K562 (cell line): ENCODE results near the gene KRT33A.

Experiments used
- NFYB ChIP-seq: IDR thresholded peaks from 2 replicates; pipeline ENCODE4 v1.6.1; 2011; ENCODE audit warnings: mild to moderate bottlenecking, moderate library complexity; ENCODE audit not compliant: insufficient read length; ENCODE audit errors: extremely low read depth
- NR3C1 ChIP-seq: sonication (generic); formaldehyde crosslinking; IDR thresholded peaks from 2 replicates; pipeline ENCODE4 v1.8.1; 2022; ENCODE audit warnings: missing genetic modification reagents
- POLR2AphosphoS5 ChIP-seq: IDR thresholded peaks from 2 replicates; pipeline ENCODE4 v1.6.1; 2011; ENCODE audit warnings: mild to moderate bottlenecking, low read depth, low read length, moderate library complexity; ENCODE audit not compliant: control insufficient read depth, insufficient read depth
- ZNF232 ChIP-seq: sonication (generic); formaldehyde crosslinking; IDR thresholded peaks from 2 replicates; pipeline ENCODE4 v1.8.0; 2022; ENCODE audit warnings: mild to moderate bottlenecking, missing genetic modification reagents
- TF ChIP-seq, protein P1 (sequence below), 3 experiments: IDR thresholded peaks in 2 of 3; conservative IDR thresholded peaks in 1 of 3; 2 replicates each; pipeline ENCODE4 v1.5.1; 2011 to 2012; ENCODE audit warnings: low read length in 3 of 3, mild to moderate bottlenecking in 3 of 3, control low read depth in 2 of 3, improper control_type of control experiment in 1 of 3, inconsistent platforms in 1 of 3, low read depth in 1 of 3, mixed read lengths in 1 of 3, moderate library complexity in 1 of 3; ENCODE audit not compliant: insufficient read depth in 2 of 3
- TF ChIP-seq, protein P2 (sequence below): sonication (generic); formaldehyde crosslinking; IDR thresholded peaks from 2 replicates; pipeline ENCODE4 v1.8.0; 2022; ENCODE audit warnings: missing genetic modification reagents, mild to moderate bottlenecking, borderline replicate concordance

DNA sequence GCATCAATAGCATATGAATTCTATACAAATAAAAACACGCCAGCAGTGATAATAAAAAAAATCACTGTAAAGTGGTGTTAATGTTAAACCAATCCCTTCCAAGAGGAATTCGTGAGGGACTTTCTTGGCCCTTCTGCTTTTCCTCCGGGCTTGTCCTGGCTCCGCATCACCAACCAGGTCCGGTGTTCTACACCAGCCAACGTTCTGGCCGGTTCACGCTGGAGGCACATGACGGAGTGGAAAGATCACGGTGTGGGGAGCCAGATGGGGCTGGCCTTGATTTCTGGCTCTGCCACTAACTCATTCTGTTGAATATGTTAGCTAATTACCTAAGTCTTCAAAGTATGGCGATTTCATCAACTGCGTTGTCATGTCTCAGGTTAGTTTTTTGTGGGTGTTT is 46.5 kb downstream of the KRT33A start:
- TF ChIP-seq, protein P1, sequence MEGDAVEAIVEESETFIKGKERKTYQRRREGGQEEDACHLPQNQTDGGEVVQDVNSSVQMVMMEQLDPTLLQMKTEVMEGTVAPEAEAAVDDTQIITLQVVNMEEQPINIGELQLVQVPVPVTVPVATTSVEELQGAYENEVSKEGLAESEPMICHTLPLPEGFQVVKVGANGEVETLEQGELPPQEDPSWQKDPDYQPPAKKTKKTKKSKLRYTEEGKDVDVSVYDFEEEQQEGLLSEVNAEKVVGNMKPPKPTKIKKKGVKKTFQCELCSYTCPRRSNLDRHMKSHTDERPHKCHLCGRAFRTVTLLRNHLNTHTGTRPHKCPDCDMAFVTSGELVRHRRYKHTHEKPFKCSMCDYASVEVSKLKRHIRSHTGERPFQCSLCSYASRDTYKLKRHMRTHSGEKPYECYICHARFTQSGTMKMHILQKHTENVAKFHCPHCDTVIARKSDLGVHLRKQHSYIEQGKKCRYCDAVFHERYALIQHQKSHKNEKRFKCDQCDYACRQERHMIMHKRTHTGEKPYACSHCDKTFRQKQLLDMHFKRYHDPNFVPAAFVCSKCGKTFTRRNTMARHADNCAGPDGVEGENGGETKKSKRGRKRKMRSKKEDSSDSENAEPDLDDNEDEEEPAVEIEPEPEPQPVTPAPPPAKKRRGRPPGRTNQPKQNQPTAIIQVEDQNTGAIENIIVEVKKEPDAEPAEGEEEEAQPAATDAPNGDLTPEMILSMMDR (IDR thresholded peaks at IDR 0.05 in 2 of 3, conservative IDR thresholded peaks at IDR 0.05 in 1 of 3; ENCODE audit: insufficient read depth in 2 of 3, low read depth in 1 of 3, low read length in 3 of 3): no peak
- TF ChIP-seq POLR2AphosphoS5: no peak
- TF ChIP-seq NR3C1 (CRISPR knock-in tag): no peak
- TF ChIP-seq, protein P2, sequence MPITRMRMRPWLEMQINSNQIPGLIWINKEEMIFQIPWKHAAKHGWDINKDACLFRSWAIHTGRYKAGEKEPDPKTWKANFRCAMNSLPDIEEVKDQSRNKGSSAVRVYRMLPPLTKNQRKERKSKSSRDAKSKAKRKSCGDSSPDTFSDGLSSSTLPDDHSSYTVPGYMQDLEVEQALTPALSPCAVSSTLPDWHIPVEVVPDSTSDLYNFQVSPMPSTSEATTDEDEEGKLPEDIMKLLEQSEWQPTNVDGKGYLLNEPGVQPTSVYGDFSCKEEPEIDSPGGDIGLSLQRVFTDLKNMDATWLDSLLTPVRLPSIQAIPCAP (CRISPR knock-in tag): no peak
- TF ChIP-seq NFYB: no peak
- no peak for TF ChIP-seq ZNF232 (CRISPR knock-in tag)
